Ramos (cell line): ENCODE results near the gene CPLX4.

Experiments used
- in situ Hi-C: fragments of 300-500 bp; cut with MboI; formaldehyde crosslinking; loops from one replicate; pipeline ENCODE4 v1.14.3; 2022; ENCODE audit warnings: low sequenced_read_pairs; ENCODE audit not compliant: unreplicated experiment

Gene CPLX4

GRCh38 chr18:59308248-59308937 lies 10.1 kb downstream of the CPLX4 start:
- in situ Hi-C loops: no loop called here

DNA sequence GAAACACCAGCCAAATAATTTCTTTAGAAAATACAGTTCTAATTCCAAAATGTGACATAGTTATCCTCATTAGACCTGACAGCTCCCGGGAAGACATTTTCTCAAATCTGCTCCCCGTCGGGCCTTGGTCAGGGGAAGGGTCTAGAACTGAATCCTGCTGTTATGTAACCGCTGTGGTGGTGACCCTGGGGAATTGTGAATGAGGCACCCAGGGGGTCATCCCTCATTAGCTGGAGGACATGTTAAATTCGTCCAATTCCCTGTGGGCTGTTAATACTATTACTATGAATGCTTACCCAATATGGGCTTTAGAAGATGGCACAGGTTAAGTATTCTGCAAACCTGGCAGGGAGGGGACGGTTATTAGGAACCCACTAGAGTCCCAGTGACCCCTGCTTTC lies 11.8 kb downstream of the CPLX4 start:
- in situ Hi-C loops: no loop called here

- in situ Hi-C loops: no loop called here
Measured at GRCh38 chr18:59305295-59305694, 13.2 kb downstream of the CPLX4 start.

- in situ Hi-C loops: no loop called here
Measured at GRCh38 chr18:59303656-59304195, 14.7 kb downstream of the CPLX4 start.

GRCh38 chr18:59303006-59303405 lies 15.4 kb downstream of the CPLX4 start:
- in situ Hi-C loops: no loop called here

- in situ Hi-C loops: no loop called here
Measured at GRCh38 chr18:59301929-59302328, 16.5 kb downstream of the CPLX4 start.

DNA sequence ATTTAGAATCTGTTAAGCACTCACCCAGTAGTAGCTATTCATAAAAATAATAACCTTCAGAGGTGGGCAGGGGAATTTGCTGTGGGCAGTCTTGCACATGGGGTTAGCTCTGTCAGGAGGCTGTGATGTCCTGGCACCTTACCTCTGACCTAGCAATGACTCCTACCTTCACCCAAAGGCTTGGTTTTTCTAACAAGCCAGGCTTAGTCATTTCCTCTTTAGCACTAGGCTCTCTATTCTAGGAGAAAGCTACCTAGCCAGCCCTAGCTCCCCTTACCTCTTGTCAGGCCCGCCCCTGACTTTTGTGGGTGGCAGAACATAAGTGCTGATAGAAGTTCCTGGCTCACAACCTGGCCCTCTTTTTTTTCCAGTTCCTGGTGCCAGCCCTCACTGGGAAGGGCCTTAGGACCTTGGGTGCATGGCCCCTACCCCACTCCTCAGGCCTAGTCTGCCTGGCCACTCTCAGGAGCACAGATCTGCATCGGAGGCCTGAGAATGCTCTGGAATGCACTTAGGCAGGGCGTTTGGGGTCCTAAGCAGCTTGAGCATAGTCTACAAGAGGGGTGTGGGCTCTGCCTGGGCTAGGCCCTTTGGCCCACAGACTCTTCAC lies 17.7 kb downstream of the CPLX4 start:
- in situ Hi-C loops: no loop called here

DNA sequence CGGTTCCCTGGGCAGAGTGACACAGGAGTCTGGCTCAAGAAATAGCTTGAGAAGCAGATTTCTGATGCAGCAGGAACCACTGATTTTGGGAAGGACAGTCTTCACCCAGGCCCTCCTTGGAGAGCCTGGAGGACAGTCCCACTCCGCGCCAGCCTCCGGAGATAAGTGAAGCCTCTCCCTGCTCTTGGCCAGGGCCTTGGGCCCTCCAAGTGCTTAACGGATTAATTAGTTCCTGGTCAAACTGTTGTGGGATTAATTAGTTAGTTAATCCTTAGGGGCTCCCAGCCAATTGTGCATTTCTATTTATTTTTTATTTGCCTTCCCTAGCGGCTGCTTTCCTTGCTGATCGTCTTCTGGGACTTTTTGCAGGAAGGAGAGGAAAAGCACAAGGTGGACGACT lies 19.6 kb downstream of the CPLX4 start:
- in situ Hi-C loops: no loop called here

GRCh38 chr18:59293317-59293716 lies 25.1 kb downstream of the CPLX4 start:
- in situ Hi-C loops: no loop called here

GRCh38 chr18:59286341-59286740 lies 32.1 kb downstream of the CPLX4 start:
- in situ Hi-C loops: no loop called here

DNA sequence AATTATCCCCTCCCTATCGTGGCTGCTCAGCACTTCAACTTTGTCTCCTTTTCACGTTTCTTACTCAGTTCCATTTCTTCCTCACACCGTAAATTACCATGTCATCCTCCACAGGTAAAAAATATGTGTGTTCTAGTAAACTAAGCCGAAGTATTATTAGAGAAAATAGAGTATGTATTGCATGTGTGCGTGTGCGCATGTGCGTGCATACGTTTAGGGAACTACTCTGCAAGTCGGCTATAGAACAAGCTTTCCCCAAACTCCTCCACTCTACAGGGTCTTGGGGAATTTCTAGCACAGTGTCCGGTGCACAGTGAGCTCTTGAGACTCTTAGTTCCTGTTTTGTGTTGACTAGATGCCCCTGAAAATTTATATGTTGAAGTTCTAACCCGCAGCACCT lies 36.1 kb downstream of the CPLX4 start:
- in situ Hi-C loops: no loop called here

DNA sequence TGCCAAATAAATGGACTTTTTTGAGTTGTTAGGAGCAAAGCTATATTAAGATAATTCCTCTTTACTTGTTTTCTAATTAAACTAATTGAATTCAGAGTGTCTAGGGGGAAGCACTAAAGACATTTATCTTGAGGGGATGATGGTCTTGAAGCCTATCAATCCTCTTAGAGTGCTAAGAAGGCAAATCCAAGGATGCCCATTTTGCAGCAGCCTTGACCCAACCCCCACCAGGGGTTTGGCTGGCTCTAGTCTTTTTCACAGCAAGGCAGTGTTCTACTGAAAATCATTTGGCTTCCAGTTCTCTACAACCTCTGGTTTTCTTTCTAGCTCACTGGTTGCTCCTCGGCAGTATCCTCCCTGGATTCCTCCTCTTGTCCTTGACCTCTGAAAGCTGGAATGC lies 38.7 kb downstream of the CPLX4 start:
- in situ Hi-C loops: no loop called here

DNA sequence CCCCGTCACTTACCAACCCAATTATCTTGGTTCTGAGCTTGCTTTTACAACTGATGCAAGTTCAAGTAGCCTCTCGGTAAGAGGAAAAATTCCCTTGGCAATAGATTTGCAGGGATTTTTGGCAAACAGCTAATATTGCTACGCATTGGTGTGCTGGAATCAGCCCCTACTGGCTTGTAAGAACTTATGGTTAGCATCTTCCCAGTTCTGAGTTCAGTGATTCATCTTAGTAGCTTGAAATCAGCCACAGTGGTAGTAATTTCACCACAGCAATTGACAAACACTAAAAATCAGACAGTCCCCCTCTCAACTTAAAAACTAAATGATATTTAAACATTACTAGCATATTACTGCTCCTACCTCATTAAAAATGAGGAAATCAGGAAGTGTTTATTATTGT lies 39.3 kb downstream of the CPLX4 start:
- in situ Hi-C loops: no loop called here

DNA sequence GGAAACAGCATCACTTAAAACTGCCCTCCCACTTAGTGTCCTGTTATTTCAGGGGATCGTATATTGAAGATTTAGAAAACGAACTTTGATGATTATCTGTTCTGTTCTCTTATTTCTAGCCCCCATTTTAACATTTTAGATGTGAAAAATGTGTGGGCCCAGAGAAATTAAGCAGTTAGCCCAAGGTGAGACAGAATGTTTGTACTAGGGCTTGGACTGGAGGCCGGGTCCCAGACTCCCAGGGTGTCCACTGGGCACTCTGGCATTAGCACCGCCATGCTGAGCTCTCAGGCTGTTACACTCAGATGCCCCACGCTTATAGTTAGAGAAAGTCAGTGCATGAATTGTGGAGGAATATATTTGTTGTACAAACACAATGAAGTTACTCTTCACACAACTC lies 39.7 kb downstream of the CPLX4 start:
- in situ Hi-C loops: no loop called here

DNA sequence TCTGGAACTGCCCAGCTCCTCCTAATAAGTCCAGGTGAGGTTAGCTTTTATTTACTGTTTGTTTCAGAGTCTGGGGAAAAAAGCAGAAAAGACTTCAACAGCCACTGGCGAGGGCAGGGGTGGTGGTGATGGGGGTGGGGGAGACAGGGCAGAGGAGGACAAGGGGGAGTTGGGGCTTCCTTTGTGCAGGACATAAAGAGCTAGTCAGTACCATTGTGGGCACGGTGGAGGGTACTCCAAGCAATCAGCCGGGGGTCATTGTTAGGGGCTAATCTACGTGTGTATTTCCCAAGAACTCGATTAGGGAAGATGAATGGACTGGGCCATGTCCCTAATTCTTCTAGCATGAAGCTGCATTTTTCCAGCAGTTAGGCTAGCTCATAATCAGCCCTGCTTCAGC lies 42.4 kb downstream of the CPLX4 start:
- in situ Hi-C loops: no loop called here

DNA sequence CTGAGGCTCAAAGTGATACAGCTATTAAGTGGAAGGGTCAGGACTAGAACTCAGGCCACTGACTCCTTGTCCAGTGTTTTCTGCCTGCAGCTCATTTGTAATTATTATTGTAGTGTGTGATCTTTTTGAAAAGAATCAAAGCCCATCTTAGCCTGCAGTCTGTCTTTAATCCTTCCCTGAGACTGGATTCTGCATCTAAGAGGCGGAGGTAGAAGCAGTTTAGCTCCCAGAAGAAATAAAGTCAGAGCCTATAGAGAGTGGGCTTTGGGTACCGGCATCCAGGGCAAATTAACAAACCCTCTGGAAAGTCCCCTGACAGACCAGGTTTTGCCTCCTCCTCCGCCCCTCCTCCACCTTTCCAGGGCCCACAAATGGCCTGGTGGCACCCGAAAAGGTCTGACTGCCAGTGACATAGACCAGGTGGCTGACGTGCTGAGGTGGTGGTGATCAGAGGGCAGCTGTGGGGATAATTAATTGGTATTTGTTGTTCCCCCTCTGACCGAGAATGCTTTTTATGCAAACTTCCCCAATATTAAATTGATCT lies 43.0 kb downstream of the CPLX4 start:
- in situ Hi-C loops: no loop called here

- in situ Hi-C loops: no loop called here
Measured at GRCh38 chr18:59274533-59274928, 43.9 kb downstream of the CPLX4 start.

GRCh38 chr18:59273759-59274532 lies 44.5 kb downstream of the CPLX4 start:
- in situ Hi-C loops: no loop called here

DNA sequence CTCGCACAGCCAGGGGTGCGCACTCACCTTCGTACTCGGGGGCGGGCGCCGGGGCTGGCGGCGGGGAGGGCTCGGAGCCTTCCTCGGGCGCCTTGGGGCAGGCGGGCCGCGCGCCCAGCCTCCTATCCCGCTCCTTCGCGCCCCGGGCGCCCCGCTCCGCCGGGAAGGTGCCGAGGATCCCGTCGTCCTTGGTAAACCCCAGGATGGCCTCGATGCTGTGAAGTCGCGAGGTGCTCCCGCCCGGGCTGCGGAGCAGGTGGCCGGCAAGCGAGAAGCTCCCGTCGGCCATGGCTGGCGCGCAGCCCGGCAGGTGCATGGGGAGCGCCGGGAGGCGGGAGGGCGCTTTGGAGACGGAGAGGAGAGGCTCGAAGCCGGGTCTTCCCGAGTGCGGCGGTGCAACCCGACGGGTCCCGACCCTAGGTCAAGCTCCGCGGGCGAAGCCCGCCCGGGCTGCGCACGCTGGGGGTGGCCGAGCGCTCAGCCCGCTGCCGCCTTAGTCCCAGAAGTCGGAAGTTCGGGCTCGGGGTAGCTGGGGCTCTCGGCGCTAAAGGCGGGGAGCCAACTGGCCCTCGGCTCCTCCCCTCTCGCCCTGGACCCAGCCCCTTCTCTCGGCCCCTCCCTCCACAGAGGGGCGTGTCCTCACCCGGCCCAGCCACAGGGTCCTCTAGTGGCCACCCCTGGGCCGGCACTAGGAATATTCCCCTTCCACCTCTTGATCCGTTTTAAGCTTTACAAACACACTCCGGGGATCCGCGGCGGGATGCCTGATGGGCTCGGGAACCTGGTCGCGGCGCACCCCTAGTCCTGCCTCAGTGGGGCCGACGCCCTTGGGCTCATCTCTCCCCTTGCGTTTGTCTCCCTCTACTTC lies 45.3 kb downstream of the CPLX4 start, which contains the start of gene RAX:
Gene RAX, minus strand, starts transcription at position 564 of the 868 bp plus-strand sequence. Its CDS starts 248 bp downstream, at position 316.
- in situ Hi-C loops: no loop called here
